Suprapubic skin (tissue), 4 donors: Measurements from ENCODE around the gene ARFGEF3.

ENCODE experiments used
- CTCF ChIP-seq, 2 donors: fragments of 200-600 bp in 1 of 2; fragments of 450-650 bp in 1 of 2; sonication (generic) in 1 of 2; IDR thresholded peaks; one replicate each; pipeline ENCODE4 v1.5.1; 2016 to 2019; ENCODE audit warnings: antibody characterized with exemption in 2 of 2, mild to moderate bottlenecking in 1 of 2, moderate library complexity in 1 of 2
- EP300 ChIP-seq: sonication (generic); formaldehyde crosslinking; IDR thresholded peaks from one replicate; pipeline ENCODE4 v1.6.1; 2017; ENCODE audit warnings: antibody characterized with exemption
- POLR2AphosphoS5 ChIP-seq, 3 donors: sonication (generic); formaldehyde crosslinking; IDR thresholded peaks; one replicate each; pipeline ENCODE4 v1.6.1; 2017; ENCODE audit warnings: antibody characterized with exemption in 3 of 3

GRCh38 chr6:138197570-138197969 is 35.8 kb downstream of the ARFGEF3 start:
- TF ChIP-seq EP300 (no peak), CTCF (IDR thresholded peaks at IDR 0.05) (no peak), POLR2AphosphoS5 (IDR thresholded peaks at IDR 0.05) (no peak)
